SKM-1 treated with dmso at 0.1 percent for 144 hours (cell line): ENCODE data around the gene ADH4.
A peak's percentile ranks its signal among the peaks of the same experiment; 100 is the strongest.
"Not testable (repeated sequence)": the region's sequence is repeated elsewhere in the genome, so short reads cannot be mapped to it uniquely, and the experiment has no call there.

Source experiments
- DNase-seq: peaks from one replicate; lab custom pipeline; 2025; ENCODE audit not compliant: unreplicated experiment; lab: John Stamatoyannopoulos, UW

The ADH4 gene

DNA sequence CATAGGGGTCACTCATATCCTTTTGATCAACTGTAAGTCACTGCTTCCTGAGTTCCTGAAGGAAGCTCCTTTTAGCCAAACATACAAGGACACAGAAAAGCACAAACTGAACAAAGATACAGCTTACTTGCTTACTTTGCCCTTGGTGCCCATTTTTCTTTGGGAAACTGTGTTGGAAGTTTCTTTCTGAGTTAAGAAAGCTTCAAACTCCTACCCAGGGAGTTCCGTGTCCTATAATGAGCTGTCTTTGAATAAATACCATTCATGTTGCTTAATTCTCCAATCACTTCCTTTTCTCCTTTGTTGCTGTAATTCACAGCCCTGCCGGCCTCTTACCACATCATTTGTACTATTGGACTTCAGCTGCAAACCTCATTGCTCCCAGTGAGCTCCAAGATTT lies at the start of gene ADH4:
TSS of gene ADH4 (minus strand) at position 228 of the 400 bp plus-strand sequence. CDS start at position 153, 75 bp downstream.
- peak; percentile 35 for DNase-seq

DNA sequence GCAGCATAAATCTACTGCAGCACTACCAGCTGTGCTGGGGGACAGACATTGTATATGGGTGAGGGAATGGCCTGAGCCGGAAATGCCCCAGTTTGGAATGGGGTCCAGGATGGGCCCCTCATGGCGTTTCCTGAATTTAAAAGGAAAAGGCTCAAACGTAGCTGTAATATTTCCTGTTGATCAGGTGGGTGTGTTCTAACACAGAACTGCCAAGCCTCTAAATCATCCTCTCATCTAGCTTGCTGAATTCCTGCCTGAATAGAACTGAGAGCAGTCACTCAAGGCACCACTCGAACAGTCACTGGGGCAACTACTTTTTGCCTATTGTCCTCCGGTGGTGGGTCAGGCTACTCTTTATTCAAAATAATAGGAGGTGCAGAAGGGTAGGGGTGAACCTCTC lies 46.2 kb upstream of the ADH4 start:
- DNase-seq: no peak

DNA sequence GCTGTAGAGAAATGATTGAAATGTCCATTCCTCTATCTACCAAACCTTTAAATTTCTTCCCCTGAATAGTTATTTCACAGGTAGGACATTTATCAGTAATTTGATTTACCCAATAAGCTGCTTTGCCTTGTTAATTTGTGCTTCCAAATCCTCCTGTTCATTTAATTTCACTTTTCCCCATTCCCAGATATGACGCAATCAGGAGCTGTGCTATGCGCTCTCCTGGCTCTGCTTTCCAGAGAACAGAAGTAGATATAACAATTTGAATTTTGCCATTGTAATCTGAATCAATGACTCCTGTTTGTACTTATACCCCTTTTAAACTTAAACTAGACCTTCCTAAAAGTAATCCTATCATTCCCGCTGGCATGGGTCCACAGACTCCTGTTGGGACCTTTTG lies 45.8 kb upstream of the ADH4 start:
- not testable (repeated sequence) for DNase-seq

DNA sequence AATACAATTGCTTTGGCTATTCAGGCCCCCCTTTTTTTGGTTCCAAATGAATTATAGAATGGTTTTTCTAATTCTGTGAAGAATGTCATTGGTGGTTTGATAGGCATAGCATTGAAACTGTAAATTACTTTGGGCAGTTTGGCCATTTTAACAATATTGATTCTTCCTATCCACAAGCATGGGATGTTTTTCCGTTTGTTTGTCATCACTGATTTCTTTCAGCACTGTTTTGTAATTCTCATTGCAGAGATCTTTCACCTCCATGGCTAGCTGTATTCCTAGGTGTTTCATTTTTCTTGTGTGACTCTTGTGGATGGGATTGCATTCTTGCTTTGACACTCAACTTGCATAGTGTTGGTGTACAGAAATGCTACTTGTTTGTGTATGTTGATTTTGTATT lies 41.9 kb upstream of the ADH4 start:
- no peak for DNase-seq

DNA sequence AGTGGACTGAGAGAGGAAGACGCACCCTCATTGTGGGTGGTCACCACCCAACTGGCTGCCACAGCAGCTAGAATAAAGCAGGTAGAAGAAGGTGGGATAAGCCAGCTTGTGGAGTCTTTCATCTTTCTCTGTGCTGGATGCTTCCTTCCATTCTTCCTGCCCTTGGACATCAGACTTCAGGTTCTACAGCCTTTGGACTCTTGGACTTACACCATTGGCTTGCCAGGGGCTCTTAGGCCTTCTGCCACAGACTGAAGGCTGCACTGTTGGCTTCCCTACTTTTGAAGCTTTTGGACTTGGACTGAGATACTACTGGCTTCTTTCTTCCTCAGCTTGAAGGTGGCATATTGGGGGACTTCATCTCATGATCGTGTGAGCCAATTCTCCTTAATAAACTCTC lies 41.5 kb upstream of the ADH4 start:
- no peak for DNase-seq

DNA sequence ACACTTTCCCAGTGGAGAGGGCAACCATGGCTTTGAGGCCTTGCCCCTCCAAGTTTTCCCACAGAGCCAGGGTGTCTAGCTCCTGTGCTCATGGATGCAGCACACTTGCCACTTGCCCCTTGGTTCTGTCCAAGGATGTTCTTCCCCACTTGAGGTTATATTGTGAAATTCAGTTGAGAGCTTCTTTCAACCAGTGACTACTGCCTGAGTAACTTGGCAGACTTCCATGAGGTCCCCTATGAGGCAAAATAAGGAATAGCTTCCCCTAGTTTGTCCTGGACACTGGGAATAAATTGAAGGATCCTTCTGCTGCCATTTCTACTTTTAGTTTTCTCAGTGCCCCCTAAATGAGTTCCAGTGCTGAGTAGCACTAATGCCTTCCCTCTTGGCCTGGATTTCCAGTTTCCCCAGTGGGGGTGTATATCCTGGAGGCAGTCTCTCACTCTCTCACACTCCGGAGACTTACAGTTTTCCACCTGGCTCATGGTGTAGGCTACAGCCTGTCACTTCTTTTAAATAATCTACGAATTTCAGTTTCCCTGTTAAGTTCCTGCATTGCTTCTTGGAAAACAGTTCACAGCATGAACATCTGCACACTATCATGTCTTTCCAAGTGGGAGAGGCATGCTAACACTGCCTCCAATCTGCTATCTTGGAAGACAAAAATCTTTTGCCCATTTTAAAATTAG lies 36.4 kb upstream of the ADH4 start:
- no peak for DNase-seq

DNA sequence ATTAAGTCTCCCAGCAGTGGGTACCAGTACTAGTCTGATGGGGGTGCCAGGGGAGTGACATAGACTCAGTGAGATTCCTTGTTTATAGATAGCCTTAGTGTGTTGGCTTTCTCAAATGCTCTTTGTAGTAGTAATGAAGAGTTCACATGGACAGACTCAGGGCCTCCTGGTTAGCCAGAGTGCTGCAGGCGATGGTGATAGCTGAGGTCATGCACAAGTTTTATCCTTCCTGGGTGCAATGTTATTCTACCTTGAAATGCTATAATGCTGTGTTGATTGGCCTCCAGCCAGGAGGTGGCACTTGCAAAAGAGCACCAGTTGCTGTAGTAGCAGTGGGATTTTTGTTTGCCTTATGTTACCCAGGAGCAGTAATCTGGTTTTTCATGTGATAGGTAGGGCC lies 35.5 kb upstream of the ADH4 start:
- DNase-seq: no peak

DNA sequence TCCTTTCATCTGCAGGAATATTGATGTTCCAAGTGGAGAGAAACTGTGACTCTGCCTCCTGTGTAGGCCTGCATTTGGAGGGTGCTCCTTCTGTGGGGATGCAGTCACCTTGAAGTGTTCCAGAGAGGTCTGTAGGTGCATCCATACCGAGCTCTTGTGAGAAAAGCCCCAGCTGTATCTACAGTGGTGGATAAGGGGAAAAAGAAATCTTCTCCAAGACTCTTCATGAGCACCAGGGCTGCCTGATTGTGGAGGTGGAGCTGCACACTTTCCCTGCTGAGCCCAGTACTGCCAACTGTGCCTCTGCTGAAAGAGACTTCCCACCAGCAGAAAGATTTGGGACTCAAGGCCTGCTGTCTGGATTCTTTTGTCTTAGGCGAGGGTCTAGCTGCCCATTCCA lies 35.1 kb upstream of the ADH4 start:
- no peak for DNase-seq

DNA sequence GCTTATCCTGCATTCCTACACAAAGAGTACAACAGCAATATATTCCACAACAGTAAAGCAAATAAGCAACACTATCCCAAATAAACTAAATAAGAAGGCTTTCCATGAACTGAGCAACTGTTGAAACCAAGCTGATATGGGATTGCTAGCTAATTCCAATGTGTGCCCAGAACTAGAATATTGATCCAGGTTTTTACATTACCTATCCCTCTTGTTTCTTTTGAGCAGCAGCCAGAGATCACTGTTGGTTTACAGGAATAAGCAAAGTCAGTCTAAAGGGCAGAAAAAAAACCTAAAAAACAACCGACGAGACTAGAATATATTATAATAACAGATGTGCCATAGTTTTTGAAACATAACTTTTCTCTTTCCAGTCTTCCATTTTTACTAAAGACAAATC lies 22.4 kb upstream of the ADH4 start:
- no peak for DNase-seq

DNA sequence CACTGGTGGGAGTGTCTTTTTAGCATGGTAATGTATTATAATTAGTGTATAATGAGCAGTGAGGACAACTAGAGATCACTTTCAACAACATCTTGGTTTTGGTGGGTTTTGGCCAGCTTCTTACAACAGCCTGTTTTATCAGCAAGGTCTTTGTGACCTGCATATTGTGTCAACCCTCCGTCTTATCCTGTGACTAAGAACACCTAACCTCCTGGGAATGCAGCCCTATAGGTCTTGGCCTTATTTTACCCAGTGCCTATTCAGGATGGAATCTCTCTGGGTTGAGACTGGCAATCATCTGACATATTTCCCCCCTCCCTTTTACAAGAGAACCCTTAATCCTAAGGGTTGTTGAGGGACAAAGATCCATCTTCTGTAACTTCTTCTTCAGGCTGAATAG lies 21.9 kb upstream of the ADH4 start:
- DNase-seq: no peak

DNA sequence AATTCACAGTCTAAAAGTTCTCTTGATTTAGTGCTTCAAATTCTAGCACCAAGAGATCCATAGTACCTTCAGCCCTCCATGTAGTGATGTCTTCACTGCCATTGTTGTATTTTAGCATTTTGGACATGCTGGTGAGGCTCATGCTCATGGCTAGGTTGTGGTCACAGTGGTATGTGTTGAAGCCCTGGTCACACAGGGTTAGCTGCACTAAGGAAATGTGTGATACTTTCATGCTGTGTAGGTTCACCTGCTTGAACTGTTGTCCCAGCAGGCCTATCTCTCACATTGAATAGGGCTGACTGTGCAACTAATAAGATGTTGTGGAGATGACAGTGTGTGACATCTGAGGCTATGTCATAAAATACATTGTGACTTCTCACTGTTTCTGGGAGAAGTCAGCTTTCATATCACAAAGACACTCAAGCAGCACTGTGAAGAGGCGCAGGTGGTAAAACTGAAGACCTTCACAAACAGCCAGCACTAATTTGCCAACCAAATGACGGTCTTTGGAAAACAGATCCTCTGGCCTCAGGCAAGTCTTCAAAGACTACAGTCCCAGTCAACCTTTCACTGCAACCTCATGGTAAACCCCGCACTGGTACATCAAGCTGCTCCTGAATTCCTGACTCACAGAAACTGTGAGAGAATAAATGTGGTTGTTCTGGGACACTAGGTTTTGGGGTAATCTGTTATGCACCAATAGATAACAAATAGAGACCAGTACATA lies 17.4 kb upstream of the ADH4 start:
- DNase-seq: no peak

DNA sequence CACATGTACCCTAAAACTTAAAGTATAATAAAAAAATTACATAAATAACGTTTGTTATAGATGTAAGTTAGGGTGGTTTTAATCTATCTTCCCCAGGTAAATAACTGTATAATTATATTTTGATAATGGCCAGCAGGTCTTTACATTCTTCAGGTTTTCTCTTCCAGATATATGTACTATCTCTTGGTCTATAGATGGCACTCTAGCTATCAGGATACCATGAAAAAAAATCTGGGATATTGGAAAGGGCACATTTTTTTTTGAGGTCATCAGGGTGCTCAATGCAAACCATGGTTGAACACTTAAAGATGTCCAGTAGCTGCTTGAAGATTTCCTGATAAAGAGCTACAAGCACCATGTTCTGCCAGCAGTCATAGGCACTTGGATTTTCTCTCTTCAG lies 15.6 kb upstream of the ADH4 start:
- no peak for DNase-seq

DNA sequence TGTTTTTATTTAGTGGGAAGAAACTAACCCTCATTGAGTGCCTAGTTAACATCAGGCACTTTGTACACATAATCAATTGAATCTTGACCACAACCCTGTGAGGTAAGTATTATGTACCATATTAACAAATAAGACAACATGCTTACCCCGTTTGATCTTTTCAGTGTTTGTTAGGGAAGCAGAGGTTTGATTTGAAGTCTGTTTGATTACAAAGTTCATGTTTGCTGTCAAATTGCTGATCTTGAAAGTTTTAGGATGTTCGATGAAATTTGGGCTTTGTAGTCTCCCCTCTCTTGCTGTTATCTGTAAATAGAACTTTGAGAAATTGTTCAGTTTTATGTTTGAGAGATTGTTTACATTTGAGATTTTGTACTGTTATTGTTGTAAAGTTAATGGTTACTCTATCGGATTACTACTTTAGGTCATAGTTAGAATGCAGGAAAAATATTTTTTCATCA lies 13.4 kb upstream of the ADH4 start:
- no peak for DNase-seq

DNA sequence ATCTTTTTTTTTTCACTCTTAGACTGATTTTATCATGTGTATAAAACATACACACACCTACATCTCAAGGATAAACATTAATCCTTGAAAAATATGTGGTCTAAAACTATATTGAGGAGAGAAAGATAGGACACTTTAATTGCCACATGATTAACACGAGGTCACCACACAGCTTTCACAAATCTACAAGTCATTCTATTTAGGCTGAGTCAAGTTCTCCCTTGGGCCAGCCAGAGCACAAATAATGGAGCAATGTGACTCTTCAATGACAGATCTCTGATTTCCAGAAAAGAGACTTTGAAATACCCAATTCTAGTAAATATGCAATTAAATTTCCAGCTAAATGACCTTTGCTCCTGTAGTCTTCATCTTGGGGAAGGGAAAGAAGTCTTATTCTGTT lies 12.9 kb upstream of the ADH4 start:
- no peak for DNase-seq

DNA sequence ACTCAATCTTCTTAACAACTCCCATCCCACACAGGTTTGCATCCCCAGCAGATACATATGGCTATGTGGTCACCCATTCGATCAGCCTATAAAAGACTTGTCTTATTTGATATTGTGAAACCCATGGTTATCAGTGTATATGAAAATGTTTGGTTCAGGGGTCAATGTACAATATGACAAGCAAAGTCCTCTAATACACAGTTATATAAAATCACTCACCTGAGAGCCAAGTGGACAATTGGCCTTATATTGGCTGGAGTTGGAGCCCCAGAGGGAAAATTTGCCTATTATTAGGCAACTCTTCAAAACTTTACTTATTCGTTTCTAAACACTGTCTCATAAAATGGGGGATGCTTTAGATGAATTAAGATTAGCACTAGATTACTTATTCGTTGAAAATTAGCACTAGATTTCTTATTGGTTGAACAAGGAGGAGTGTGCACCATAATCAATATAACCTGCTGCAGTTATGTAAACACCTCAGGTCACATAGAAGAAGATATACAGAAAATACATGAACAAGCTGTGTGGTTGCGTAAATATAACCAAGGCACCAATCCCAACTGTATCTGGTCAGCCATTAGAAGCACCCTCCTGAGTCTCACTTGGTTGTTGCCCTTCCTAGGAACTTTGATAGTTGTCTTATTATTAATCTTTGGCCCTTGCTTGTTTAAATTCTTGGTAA lies 10.7 kb upstream of the ADH4 start:
- DNase-seq: no peak

DNA sequence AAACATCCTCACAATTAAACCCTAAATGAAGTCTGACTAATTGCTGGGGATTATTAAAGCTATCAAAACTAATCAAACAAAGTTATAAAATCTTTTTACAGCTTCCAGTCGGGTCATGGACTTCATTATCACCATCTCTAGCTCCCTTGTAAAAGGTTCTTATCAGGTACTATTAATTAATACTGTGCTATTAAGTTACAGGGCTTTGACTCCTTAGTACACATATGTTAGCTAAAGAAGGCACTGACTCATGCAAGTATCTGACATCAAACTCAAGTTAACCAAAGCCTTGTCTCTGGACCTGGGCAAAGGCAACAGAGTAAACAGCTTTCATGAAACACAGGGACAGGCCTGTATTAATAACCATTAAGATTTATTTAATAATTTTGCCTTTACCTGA lies 7.9 kb upstream of the ADH4 start:
- no peak for DNase-seq

DNA sequence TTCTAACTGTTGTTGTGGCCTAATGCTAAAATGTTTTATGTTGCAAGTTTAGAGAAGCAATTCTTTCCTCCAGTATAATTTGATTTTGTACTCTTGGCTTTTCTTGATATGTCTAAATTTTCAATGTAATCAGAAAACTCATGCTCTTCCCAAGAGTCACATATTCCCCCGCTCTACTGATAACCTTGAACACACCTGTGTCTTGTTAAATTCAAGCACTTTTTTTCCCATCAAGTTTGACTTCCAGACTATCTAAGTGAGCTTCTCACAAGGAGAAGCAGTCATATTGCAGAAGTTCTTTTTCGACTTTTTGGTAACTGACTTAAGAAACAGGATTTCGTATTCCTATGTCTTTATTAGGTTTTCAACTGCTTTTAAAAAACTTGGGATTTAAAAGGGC lies 7.4 kb upstream of the ADH4 start:
- DNase-seq: no peak

DNA sequence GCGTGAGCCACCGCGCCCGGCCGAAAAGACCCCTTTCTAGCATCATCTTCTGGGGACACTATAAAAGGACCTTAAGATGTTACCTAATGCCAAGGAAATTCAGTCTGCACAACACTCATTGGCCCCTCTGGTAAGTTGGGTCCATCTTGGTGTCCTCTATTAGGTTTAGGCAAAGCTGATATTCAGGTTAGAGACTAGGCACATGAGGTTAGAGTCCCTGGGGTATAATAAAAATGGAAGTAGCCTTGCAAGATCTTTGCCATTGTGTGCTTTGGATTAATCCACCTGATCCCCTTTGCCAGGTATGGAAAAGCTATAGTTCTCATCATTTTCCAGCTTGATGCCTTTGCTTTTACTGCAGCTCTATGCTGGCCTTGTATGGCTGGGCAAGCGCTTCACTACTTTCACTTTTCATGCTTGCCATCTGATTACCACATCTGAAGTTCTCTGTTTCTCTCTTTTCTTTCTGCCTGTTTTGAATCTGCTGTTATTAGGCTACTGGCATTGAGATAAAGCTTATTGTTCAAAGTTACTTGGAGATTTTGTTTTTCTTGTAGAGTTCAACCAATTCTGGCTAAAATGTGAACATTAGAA lies 5.4 kb upstream of the ADH4 start:
- DNase-seq: no peak

DNA sequence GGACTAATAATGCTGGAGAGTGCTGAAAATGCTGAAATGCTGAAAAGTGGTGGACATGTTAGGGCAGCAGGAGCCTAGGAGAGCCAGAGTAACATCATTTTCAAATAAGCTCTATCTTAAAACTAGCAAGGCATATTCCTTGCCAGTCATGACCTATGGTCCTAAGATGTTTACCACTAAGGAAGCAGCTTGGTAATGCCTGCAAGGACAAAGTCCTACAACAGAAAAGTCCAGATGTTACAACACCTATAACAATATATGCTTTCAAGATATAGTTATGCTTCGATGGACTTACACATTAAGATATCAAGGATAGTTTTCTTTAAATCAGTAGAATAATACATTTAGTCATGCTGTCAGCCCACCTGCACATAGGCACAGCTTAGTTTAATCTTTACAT lies 4.5 kb upstream of the ADH4 start:
- no peak for DNase-seq

DNA sequence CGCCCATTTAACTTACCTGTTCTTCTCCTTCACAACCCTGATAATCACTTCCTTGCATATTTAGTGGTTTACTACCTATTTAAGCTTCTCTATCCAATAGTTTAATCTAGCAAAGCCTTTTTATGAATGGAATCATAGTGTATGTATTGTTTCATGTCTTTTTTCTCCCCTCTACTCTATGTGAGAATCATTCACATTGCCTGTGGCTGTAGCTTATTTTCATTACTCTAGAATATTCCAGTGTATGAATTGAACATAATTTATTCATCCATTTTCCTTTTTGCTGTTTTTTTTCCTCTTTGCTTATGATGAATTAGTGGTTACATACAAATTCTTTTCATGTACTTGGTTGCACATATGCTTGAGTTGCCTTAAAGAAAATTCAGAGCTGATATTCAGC lies 490 bp upstream of the ADH4 start:
- DNase-seq: no peak

DNA sequence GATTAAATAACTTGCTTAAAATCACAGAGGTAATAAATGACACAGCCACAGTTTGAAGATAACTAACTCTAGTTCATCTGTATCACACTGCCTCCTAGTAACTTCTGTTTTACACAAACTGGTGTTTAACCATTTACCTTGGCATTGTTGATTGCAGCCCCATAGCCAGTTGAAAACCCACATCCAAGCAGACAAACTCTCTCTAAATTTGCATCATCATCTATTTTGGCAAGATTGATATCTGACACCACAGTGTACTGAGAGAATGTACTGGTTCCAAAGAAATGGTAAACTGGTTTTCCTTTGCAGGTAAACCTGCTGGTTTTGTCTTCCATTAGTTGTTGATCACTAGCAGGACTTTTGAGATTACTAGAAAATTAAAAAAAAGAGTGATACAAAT lies 7.8 kb downstream of the ADH4 start:
- no peak for DNase-seq
